Smooth muscle cell (in vitro differentiated cells): ENCODE results near the gene BTBD10. TPM values are rescaled to one million over a fixed set of nuclear protein-coding genes. Genes with fewer than 3 reads are reported as not detected.

Source experiments
- DNase-seq: peaks from one replicate; lab custom pipeline; 2025; ENCODE audit not compliant: unreplicated experiment; lab: John Stamatoyannopoulos, UW
- H2AFZ ChIP-seq: fragments of 200-600 bp; sonication (generic); 2 replicates; pipeline ENCODE4 v1.6.0; 2016; ENCODE audit warnings: antibody characterized with exemption, low read depth, mild to moderate bottlenecking
- H3F3A ChIP-seq: fragments of 200-600 bp; sonication (generic); 2 replicates; pipeline ENCODE4 v1.6.0; 2017; ENCODE audit warnings: antibody characterized with exemption, low read depth
- H3K27ac ChIP-seq: fragments of 200-600 bp; sonication (generic); 2 replicates; pipeline ENCODE4 v1.5.1; 2016; ENCODE audit warnings: low read depth, mild to moderate bottlenecking
- H3K27me3 ChIP-seq: fragments of 200-600 bp; sonication (generic); 2 replicates; pipeline ENCODE4 v1.6.1; 2016; ENCODE audit warnings: low read depth, mild to moderate bottlenecking
- H3K36me3 ChIP-seq: fragments of 200-600 bp; sonication (generic); 2 replicates; pipeline ENCODE4 v1.5.1; 2016; ENCODE audit warnings: low read depth
- H3K4me1 ChIP-seq: fragments of 200-600 bp; sonication (generic); 2 replicates; pipeline ENCODE4 v1.5.1; 2016; ENCODE audit warnings: low read depth
- H3K4me2 ChIP-seq: fragments of 200-600 bp; sonication (generic); 2 replicates; pipeline ENCODE4 v1.6.0; 2016; ENCODE audit warnings: mild to moderate bottlenecking
- H3K4me3 ChIP-seq: fragments of 200-600 bp; sonication (generic); 2 replicates; pipeline ENCODE4 v1.5.1; 2016; ENCODE audit warnings: mild to moderate bottlenecking
- H3K79me2 ChIP-seq: fragments of 200-600 bp; sonication (generic); 2 replicates; pipeline ENCODE4 v1.6.0; 2016; ENCODE audit warnings: low read depth, mild to moderate bottlenecking
- H3K9ac ChIP-seq: fragments of 200-600 bp; sonication (generic); 2 replicates; pipeline ENCODE4 v1.6.0; 2016; ENCODE audit warnings: low read depth
- H3K9me3 ChIP-seq: fragments of 200-600 bp; sonication (generic); replicated peaks from 2 replicates; pipeline ENCODE4 v1.5.1; 2016; ENCODE audit warnings: low read depth
- H4K20me1 ChIP-seq: fragments of 200-600 bp; sonication (generic); 2 replicates; pipeline ENCODE4 v1.6.0; 2016; ENCODE audit warnings: low read depth
- WGBS: methylation state at CpG from one replicate; pipeline ENCODE4 v1.1.7; 2016; ENCODE audit warnings: low lambda C conversion rate; 5-methylcytosine and 5-hydroxymethylcytosine counted together
- polyA plus RNA-seq: library from polyadenylated mRNA; unstranded; fragments of >200 nt; fragmentation: Nextera tagmentation; extraction: Ambion mirVana; gene quantifications from 2 replicates; pipeline ENCODE4 v1.2.1, GENCODE V29; 2016
- total RNA-seq: library from RNA; depleted of rRNA; stranded (reverse); fragments of >200 nt; gene quantifications from 2 replicates; pipeline ENCODE4 v1.2.3, GENCODE V29; 2014
- TF ChIP-seq, protein P1 (sequence below): fragments of 200-600 bp; sonication (generic); IDR thresholded peaks from 2 replicates; pipeline ENCODE4 v1.5.1; 2017; ENCODE audit warnings: borderline replicate concordance, mild to moderate bottlenecking, antibody characterized with exemption; ENCODE audit not compliant: insufficient read depth, poor library complexity, severe bottlenecking

The BTBD10 gene
- total and polyA plus RNA-seq, 2 experiments from 2014 or later: 22.3 to 48.5 TPM

- Histone ChIP-seq H3K4me3 (no peak overlapping the region), H3K4me2 (no peak overlapping the region), H3K79me2 (no peaks in the 10 kb centered on the region), H3K9ac (no peak overlapping the region), H3K4me1 (no peaks in the 10 kb centered on the region), H3K27ac (no peak overlapping the region), H4K20me1 (no peaks in the 10 kb centered on the region), H2AFZ (no peak overlapping the region), H3K9me3 (no peaks in the 10 kb centered on the region), H3K36me3 (no peaks in the 10 kb centered on the region), H3K27me3 (no peaks in the 10 kb centered on the region), H3F3A (no peaks in the 10 kb centered on the region)
- no peak for DNase-seq
- TF ChIP-seq, protein P1, sequence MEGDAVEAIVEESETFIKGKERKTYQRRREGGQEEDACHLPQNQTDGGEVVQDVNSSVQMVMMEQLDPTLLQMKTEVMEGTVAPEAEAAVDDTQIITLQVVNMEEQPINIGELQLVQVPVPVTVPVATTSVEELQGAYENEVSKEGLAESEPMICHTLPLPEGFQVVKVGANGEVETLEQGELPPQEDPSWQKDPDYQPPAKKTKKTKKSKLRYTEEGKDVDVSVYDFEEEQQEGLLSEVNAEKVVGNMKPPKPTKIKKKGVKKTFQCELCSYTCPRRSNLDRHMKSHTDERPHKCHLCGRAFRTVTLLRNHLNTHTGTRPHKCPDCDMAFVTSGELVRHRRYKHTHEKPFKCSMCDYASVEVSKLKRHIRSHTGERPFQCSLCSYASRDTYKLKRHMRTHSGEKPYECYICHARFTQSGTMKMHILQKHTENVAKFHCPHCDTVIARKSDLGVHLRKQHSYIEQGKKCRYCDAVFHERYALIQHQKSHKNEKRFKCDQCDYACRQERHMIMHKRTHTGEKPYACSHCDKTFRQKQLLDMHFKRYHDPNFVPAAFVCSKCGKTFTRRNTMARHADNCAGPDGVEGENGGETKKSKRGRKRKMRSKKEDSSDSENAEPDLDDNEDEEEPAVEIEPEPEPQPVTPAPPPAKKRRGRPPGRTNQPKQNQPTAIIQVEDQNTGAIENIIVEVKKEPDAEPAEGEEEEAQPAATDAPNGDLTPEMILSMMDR: no peak
- 74% methylated on average over 7 of the region's 7 CpGs for WGBS
Measured at GRCh38 chr11:13366266-13367026, 96.6 kb downstream of the BTBD10 start.

- WGBS: 53% methylated on average over 2 of the region's 2 CpGs
- Histone ChIP-seq H3K4me2 (no peak overlapping the region), H4K20me1 (no peaks in the 10 kb centered on the region), H3F3A (no peaks in the 10 kb centered on the region), H3K36me3 (no peaks in the 10 kb centered on the region), H3K9me3 (no peaks in the 10 kb centered on the region), H3K79me2 (no peaks in the 10 kb centered on the region), H2AFZ (no peak overlapping the region), H3K27ac (no peak overlapping the region), H3K27me3 (no peaks in the 10 kb centered on the region), H3K4me3 (no peak overlapping the region), H3K9ac (no peak overlapping the region), H3K4me1 (peaks cover 7% of the 10 kb centered on the region)
- no peak for DNase-seq
- TF ChIP-seq, protein P1: no peak
Measured at GRCh38 chr11:13364388-13364787, 98.6 kb downstream of the BTBD10 start.

- DNase-seq: no peak
- H3K4me1 ChIP-seq: peaks cover 7% of the 10 kb centered on the region
- WGBS: 94% methylated on average over 9 of the region's 9 CpGs
- H2AFZ ChIP-seq: no peak overlapping the region
- H3K27ac ChIP-seq: no peak overlapping the region
- no peak overlapping the region for H3K4me2 ChIP-seq
- H3K9ac ChIP-seq: no peak overlapping the region
- H4K20me1 ChIP-seq: no peaks in the 10 kb centered on the region
- TF ChIP-seq, protein P1: no peak
- no peaks in the 10 kb centered on the region for H3K36me3 ChIP-seq
- no peaks in the 10 kb centered on the region for H3K27me3 ChIP-seq
- no peaks in the 10 kb centered on the region for H3K79me2 ChIP-seq
- H3K9me3 ChIP-seq: no peaks in the 10 kb centered on the region
- H3F3A ChIP-seq: no peaks in the 10 kb centered on the region
- no peak overlapping the region for H3K4me3 ChIP-seq
Measured at GRCh38 chr11:13362596-13363109, 100.4 kb downstream of the BTBD10 start.
